MM.1S (cell line): ENCODE measurements around the gene CTSH.

Source experiments
- DNase-seq: peaks from one replicate; pipeline ENCODE4 v3.0.0-alpha.2; 2015
- H2AFZ ChIP-seq: fragments of 300-600 bp; sonication (generic); 2 replicates; pipeline ENCODE4 v1.6.0; 2016; ENCODE audit warnings: antibody characterized with exemption, low read length
- H3F3A ChIP-seq: fragments of 300-600 bp; sonication (generic); 2 replicates; pipeline ENCODE4 v1.6.1; 2016; ENCODE audit warnings: mild to moderate bottlenecking, antibody characterized with exemption, low read length, moderate library complexity, mixed read lengths; ENCODE audit not compliant: insufficient read depth
- H3K27ac ChIP-seq: fragments of 300-600 bp; sonication (generic); 2 replicates; pipeline ENCODE4 v1.5.1; 2016; ENCODE audit warnings: mild to moderate bottlenecking, low read length
- H3K27me3 ChIP-seq: fragments of 300-600 bp; sonication (generic); replicated peaks from 2 replicates; pipeline ENCODE4 v1.6.0; 2016; ENCODE audit warnings: low read length; ENCODE audit not compliant: insufficient read depth
- H3K36me3 ChIP-seq: fragments of 300-600 bp; sonication (generic); replicated peaks from 2 replicates; pipeline ENCODE4 v1.6.1; 2016; ENCODE audit warnings: mild to moderate bottlenecking, low read length, mixed read lengths; ENCODE audit not compliant: insufficient read depth
- H3K4me1 ChIP-seq: fragments of 300-600 bp; sonication (generic); 2 replicates; pipeline ENCODE4 v1.6.1; 2016; ENCODE audit warnings: low read length, mixed read lengths
- H3K4me2 ChIP-seq: fragments of 300-600 bp; sonication (generic); 2 replicates; pipeline ENCODE4 v1.6.0; 2016; ENCODE audit warnings: low read depth, low read length
- H3K4me3 ChIP-seq: fragments of 300-600 bp; sonication (generic); 2 replicates; pipeline ENCODE4 v1.5.1; 2016; ENCODE audit warnings: low read length, mixed read lengths
- H3K79me2 ChIP-seq: fragments of 300-600 bp; sonication (generic); 2 replicates; pipeline ENCODE4 v1.6.1; 2016; ENCODE audit warnings: mixed run types, low read length, mixed read lengths
- H3K9ac ChIP-seq: fragments of 300-600 bp; sonication (generic); 2 replicates; pipeline ENCODE4 v1.6.1; 2016; ENCODE audit warnings: low read length, mixed read lengths
- H3K9me2 ChIP-seq: fragments of 300-600 bp; sonication (generic); replicated peaks from 2 replicates; pipeline ENCODE4 v1.6.1; 2016; ENCODE audit warnings: mild to moderate bottlenecking, low read length, mixed read lengths; ENCODE audit not compliant: insufficient read depth
- H3K9me3 ChIP-seq: fragments of 300-600 bp; sonication (generic); replicated peaks from 2 replicates; pipeline ENCODE4 v1.6.1; 2016; ENCODE audit warnings: mild to moderate bottlenecking, low read length, mixed read lengths; ENCODE audit not compliant: insufficient read depth
- H4K20me1 ChIP-seq: fragments of 300-600 bp; sonication (generic); 2 replicates; pipeline ENCODE4 v1.6.1; 2016; ENCODE audit warnings: mild to moderate bottlenecking, low read length, moderate library complexity, mixed read lengths; ENCODE audit not compliant: insufficient read depth
- EZH2 ChIP-seq: fragments of 300-600 bp; sonication (generic); optimal IDR thresholded peaks from 2 replicates; pipeline ENCODE3; 2017; ENCODE audit warnings: low read depth, mild to moderate bottlenecking, antibody characterized with exemption, low read length, mixed read lengths
- EZH2phosphoT487 ChIP-seq: fragments of 300-600 bp; sonication (generic); IDR thresholded peaks from 2 replicates; pipeline ENCODE4 v1.6.1; 2018; ENCODE audit warnings: antibody characterized with exemption, low read length
- TF ChIP-seq, protein P1 (sequence below): fragments of 300-600 bp; sonication (generic); IDR thresholded peaks from 2 replicates; pipeline ENCODE4 v1.5.1; 2016; ENCODE audit warnings: antibody characterized with exemption, low read length, mixed read lengths

CTSH gene

DNA sequence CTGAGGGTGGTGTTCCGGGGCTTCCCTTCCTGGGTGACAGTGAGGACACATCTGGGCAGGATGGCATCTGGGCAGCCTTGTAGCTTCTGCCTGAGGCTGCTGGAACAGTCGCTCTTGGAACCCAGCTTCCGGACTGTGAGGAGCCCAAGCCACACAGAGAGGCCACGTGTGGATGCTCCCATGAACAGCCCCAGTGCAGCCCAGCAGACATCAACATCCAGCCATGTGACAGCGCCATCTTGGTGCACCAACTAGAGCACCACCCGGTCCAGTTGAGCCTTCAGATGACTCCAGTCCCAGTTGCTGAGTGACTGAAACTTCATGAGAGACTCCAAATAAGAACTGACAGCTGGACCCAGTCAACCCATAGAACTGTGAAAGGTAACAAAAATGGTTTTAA lies 15.5 kb upstream of the CTSH start:
- H3K4me3 ChIP-seq = no peak overlapping the region
- no peaks in the 10 kb centered on the region for H3K4me1 ChIP-seq
- DNase-seq = no peak
- no peaks in the 10 kb centered on the region for H3K9me3 ChIP-seq
- no peaks in the 10 kb centered on the region for H3F3A ChIP-seq
- H3K36me3 ChIP-seq = no peaks in the 10 kb centered on the region
- TF ChIP-seq EZH2phosphoT487 = no peak
- TF ChIP-seq EZH2 = no peak
- TF ChIP-seq, protein P1, sequence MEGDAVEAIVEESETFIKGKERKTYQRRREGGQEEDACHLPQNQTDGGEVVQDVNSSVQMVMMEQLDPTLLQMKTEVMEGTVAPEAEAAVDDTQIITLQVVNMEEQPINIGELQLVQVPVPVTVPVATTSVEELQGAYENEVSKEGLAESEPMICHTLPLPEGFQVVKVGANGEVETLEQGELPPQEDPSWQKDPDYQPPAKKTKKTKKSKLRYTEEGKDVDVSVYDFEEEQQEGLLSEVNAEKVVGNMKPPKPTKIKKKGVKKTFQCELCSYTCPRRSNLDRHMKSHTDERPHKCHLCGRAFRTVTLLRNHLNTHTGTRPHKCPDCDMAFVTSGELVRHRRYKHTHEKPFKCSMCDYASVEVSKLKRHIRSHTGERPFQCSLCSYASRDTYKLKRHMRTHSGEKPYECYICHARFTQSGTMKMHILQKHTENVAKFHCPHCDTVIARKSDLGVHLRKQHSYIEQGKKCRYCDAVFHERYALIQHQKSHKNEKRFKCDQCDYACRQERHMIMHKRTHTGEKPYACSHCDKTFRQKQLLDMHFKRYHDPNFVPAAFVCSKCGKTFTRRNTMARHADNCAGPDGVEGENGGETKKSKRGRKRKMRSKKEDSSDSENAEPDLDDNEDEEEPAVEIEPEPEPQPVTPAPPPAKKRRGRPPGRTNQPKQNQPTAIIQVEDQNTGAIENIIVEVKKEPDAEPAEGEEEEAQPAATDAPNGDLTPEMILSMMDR = no peak
- H3K27me3 ChIP-seq = no peaks in the 10 kb centered on the region
- no peak overlapping the region for H3K9ac ChIP-seq
- H3K9me2 ChIP-seq = no peaks in the 10 kb centered on the region
- no peak overlapping the region for H2AFZ ChIP-seq
- H3K27ac ChIP-seq = no peak overlapping the region
- no peaks in the 10 kb centered on the region for H3K79me2 ChIP-seq
- no peaks in the 10 kb centered on the region for H4K20me1 ChIP-seq
- H3K4me2 ChIP-seq = no peak overlapping the region

DNA sequence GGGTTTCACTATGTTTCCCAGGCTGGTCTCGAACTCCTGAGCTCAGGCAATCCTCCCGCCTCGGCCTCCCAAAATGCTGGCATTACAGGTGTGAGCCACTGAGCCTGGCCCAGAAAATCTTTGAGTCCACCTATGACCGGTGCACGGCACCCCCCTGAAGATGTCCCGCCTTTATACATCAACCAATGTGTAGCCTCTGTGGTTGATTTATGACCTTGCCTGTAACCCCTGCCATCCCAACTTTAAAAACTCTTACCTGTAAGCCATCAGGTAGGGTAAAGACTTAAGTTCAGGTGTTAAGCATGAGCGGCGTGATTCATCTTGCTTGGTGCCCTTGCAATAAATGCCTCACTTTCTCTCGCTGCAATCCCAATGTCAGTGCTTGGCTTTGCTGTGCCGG lies 14.5 kb upstream of the CTSH start:
- H3K79me2 ChIP-seq = no peaks in the 10 kb centered on the region
- TF ChIP-seq EZH2 = no peak
- no peak for TF ChIP-seq EZH2phosphoT487
- TF ChIP-seq, protein P1 = no peak
- no peak for DNase-seq
- no peaks in the 10 kb centered on the region for H3K36me3 ChIP-seq
- no peaks in the 10 kb centered on the region for H3K27me3 ChIP-seq
- no peaks in the 10 kb centered on the region for H4K20me1 ChIP-seq
- H3K27ac ChIP-seq = no peak overlapping the region
- H2AFZ ChIP-seq = no peak overlapping the region
- H3K9me3 ChIP-seq = no peaks in the 10 kb centered on the region
- H3F3A ChIP-seq = no peaks in the 10 kb centered on the region
- no peaks in the 10 kb centered on the region for H3K9me2 ChIP-seq
- no peaks in the 10 kb centered on the region for H3K4me1 ChIP-seq
- no peak overlapping the region for H3K4me2 ChIP-seq
- H3K4me3 ChIP-seq = no peak overlapping the region
- H3K9ac ChIP-seq = no peak overlapping the region

DNA sequence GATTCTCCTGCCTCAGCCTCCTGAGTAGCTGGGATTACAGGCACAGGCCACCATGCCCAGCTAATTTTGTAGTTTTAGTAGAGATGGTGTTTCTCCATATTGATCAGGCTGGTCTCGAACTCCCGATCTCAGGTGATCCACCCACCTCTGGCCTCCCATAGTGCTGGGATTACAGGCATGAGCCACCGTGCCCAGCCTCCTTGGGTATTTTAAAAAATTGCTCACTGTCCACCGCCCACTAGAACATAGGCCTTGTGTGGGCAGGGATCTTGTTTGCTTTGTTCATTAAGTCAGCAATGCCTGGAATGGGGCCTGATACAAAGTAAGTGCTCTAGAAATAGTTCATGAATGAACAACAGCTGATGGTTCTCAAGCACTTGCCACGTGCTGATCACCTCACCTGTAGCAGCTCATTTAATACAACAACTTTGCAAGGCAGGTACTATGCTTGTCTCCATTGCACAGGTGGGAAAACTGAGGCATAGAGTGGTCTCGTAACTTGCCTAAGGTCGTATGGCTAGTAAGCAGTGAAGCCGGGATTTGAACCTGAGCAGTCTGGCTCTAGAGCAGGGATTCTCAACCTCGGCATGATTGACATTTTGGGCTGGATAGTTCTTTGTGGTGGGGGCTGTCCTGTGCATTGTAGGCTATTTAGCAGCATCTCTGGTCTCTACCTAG lies 12.7 kb upstream of the CTSH start:
- H3K9ac ChIP-seq = no peak overlapping the region
- no peaks in the 10 kb centered on the region for H4K20me1 ChIP-seq
- no peaks in the 10 kb centered on the region for H3K9me2 ChIP-seq
- TF ChIP-seq EZH2 (no peak), EZH2phosphoT487 (no peak)
- TF ChIP-seq, protein P1 = no peak
- H2AFZ ChIP-seq = no peak overlapping the region
- H3F3A ChIP-seq = no peaks in the 10 kb centered on the region
- no peaks in the 10 kb centered on the region for H3K36me3 ChIP-seq
- no peaks in the 10 kb centered on the region for H3K4me1 ChIP-seq
- no peaks in the 10 kb centered on the region for H3K27me3 ChIP-seq
- no peak for DNase-seq
- H3K79me2 ChIP-seq = no peaks in the 10 kb centered on the region
- H3K9me3 ChIP-seq = no peaks in the 10 kb centered on the region
- no peak overlapping the region for H3K4me3 ChIP-seq
- no peak overlapping the region for H3K27ac ChIP-seq
- no peak overlapping the region for H3K4me2 ChIP-seq
